K562 (cell line): ENCODE data around the gene DLGAP1. TPM values are rescaled to one million over a fixed set of nuclear protein-coding genes. Genes with fewer than 3 reads are reported as not detected.

Source experiments
- BACH1 ChIP-seq: fragments of 200-800 bp; sonication (Bioruptor generic); IDR thresholded peaks from 2 replicates; pipeline ENCODE4 v1.6.1; 2016; ENCODE audit warnings: missing genetic modification characterization, missing compliant biosample characterization
- CBFB ChIP-seq: sonication (generic); formaldehyde crosslinking; IDR thresholded peaks from 2 replicates; pipeline ENCODE4 v1.4.0; 2020; ENCODE audit warnings: mild to moderate bottlenecking, missing genetic modification reagents
- DMBX1 ChIP-seq: fragments of 250-450 bp; sonication (Bioruptor Pico); IDR thresholded peaks from 2 replicates; pipeline ENCODE4 v1.8.0; 2022; ENCODE audit warnings: inconsistent platforms, mild to moderate bottlenecking, moderate library complexity, borderline replicate concordance
- GTF2A2 ChIP-seq: IDR thresholded peaks from 2 replicates; pipeline ENCODE4 v1.6.1; 2016; ENCODE audit warnings: mild to moderate bottlenecking, missing genetic modification characterization, missing compliant biosample characterization
- HIVEP1 ChIP-seq: fragments of 250-450 bp; sonication (Bioruptor Pico); IDR thresholded peaks from 2 replicates; pipeline ENCODE4 v1.4.0; 2020; ENCODE audit warnings: mild to moderate bottlenecking
- JUN ChIP-seq, 2 experiments: sonication (generic) in 1 of 2; formaldehyde crosslinking in 1 of 2; IDR thresholded peaks; 2 replicates each; pipeline versions ENCODE4 v1.6.1 to v1.8.0; 2012 to 2022; ENCODE audit warnings: borderline replicate concordance in 2 of 2, mild to moderate bottlenecking in 2 of 2, improper control_type of control experiment in 1 of 2, low read depth in 1 of 2, low read length in 1 of 2, missing genetic modification reagents in 1 of 2
- MECOM ChIP-seq: fragments of 250-450 bp; sonication (Bioruptor Pico); IDR thresholded peaks from 2 replicates; pipeline ENCODE4 v1.8.0; 2022; ENCODE audit warnings: inconsistent platforms
- SMAD3 ChIP-seq: fragments of 450-650 bp; formaldehyde crosslinking; conservative IDR thresholded peaks from 2 replicates; pipeline ENCODE4 v1.4.0; 2020; ENCODE audit warnings: mild to moderate bottlenecking
- ZNF586 ChIP-seq: fragments of 450-650 bp; formaldehyde crosslinking; conservative IDR thresholded peaks from 2 replicates; pipeline ENCODE4 v1.4.0; 2020; ENCODE audit warnings: mild to moderate bottlenecking, moderate library complexity
- ZNF780A ChIP-seq: fragments of 250-450 bp; sonication (Bioruptor Pico); IDR thresholded peaks from 2 replicates; pipeline ENCODE4 v1.5.0; 2021; ENCODE audit warnings: mild to moderate bottlenecking
- polyA plus RNA-seq, 8 experiments: library from polyadenylated mRNA; depleted of rRNA in 4 of 8; stranded (reverse) in 5 of 8; unstranded in 3 of 8; fragments of >200 nt; fragmentation: Nextera tagmentation in 2 of 8; fragmentation: Illumina TruSeq in 1 of 8; extraction: Ambion mirVana in 2 of 8; extraction: Trizol in 1 of 8; gene quantifications; 2 replicates each; pipeline versions ENCODE4 v1.2.1 to v1.2.3, GENCODE V29; 2011 to 2014; ENCODE audit warnings: inconsistent platforms in 1 of 8, missing spikeins in 1 of 8
- total RNA-seq, 7 experiments: library from RNA; depleted of rRNA in 6 of 7; stranded (reverse); fragments of >200 nt in 6 of 7; fragmentation: Illumina TruSeq in 2 of 7; extraction: Trizol in 2 of 7; gene quantifications; 2 replicates each; pipeline versions ENCODE4 v1.2.1 to v1.2.3, GENCODE V29; 2011 to 2021; ENCODE audit warnings: low replicate concordance in 1 of 7
- TF ChIP-seq, protein P1 (sequence below): fragments of 250-450 bp; sonication (Bioruptor Pico); IDR thresholded peaks from 2 replicates; pipeline ENCODE4 v1.4.0; 2020
- TF ChIP-seq, protein P2 (sequence below): sonication (generic); formaldehyde crosslinking; IDR thresholded peaks from 2 replicates; pipeline ENCODE4 v1.5.0; 2020; ENCODE audit warnings: missing genetic modification reagents
- TF ChIP-seq, protein P3 (sequence below): fragments of 450-650 bp; formaldehyde crosslinking; IDR thresholded peaks from 2 replicates; pipeline ENCODE4 v1.4.0; 2020; ENCODE audit warnings: mild to moderate bottlenecking, moderate library complexity
- TF ChIP-seq, protein P4 (sequence below): sonication (generic); formaldehyde crosslinking; IDR thresholded peaks from 2 replicates; pipeline ENCODE4 v1.8.0; 2022; ENCODE audit warnings: missing genetic modification reagents, mild to moderate bottlenecking, borderline replicate concordance
- TF ChIP-seq, protein P5 (sequence below): sonication (generic); formaldehyde crosslinking; IDR thresholded peaks from 2 replicates; pipeline ENCODE4 v1.8.0; 2023; ENCODE audit warnings: mild to moderate bottlenecking, missing genetic modification reagents

Gene DLGAP1
- total and polyA plus RNA-seq, 9 of the 15 experiments (the other 6 are each of a cell fraction or from before 2014, with no cell fraction given) = 0.04 to 0.22 (median 0.08) TPM

DNA sequence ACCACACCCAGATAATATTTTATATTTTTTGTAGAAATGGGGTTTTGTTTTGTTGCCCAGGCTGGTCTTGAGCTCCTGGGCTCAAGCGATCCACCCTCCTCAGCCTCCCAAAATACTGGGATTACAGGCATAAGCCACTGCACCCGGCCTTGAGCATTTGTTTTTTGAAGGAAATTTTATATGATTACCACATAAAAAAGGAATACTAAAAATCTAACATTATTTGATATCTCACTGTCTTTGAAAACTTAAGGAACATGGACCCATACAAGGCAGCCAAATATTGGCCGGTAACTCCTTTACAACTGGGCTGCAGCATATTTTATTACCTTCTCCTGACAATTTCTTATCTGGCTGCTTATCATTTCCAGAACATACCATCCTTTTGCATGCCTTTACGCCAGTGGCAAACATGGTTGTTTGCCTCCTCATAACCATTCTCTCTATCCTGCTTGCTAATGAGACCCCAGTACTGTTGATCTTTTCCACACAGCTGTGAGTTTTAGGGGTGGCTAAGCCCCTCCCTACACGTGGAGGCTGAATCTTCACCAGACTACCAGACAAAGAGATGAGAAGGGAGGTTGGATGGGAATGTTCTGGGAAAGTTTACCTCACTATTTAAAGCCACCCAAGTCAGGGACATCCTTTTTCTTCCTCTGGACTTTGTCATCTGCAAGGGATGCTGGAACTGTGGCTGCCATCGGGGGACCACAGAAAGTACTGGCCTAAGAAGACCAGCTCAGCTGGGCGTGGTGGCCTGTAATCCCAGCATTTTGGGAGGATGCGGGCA, 847.6 kb downstream of the DLGAP1 start (continued):
- TF ChIP-seq SMAD3 (CRISPR knock-in tag) (peak; percentile 84), BACH1 (tag) (peak; percentile 53; the same call in 1 of the 2 replicates), DMBX1 (CRISPR knock-in tag) (peak; percentile 79), MECOM (CRISPR knock-in tag) (0 out of 2 replicates have a peak, but pooled peaks have one; percentile 38), ZNF780A (CRISPR knock-in tag) (peak; percentile 45; the same call in 1 of the 2 replicates), JUN (IDR thresholded peaks at IDR 0.05; ENCODE audit: borderline replicate concordance, low read depth, low read length) (no peak), JUN (CRISPR knock-in tag; IDR thresholded peaks at IDR 0.05; ENCODE audit: borderline replicate concordance) (no peak), CBFB (CRISPR knock-in tag) (peak; percentile 72; the same call in 1 of the 2 replicates), ZNF586 (CRISPR knock-in tag) (no peak), HIVEP1 (CRISPR knock-in tag) (0 out of 2 replicates have a peak, but pooled peaks have one; percentile 43), GTF2A2 (tag) (no peak)
- TF ChIP-seq, protein P1, sequence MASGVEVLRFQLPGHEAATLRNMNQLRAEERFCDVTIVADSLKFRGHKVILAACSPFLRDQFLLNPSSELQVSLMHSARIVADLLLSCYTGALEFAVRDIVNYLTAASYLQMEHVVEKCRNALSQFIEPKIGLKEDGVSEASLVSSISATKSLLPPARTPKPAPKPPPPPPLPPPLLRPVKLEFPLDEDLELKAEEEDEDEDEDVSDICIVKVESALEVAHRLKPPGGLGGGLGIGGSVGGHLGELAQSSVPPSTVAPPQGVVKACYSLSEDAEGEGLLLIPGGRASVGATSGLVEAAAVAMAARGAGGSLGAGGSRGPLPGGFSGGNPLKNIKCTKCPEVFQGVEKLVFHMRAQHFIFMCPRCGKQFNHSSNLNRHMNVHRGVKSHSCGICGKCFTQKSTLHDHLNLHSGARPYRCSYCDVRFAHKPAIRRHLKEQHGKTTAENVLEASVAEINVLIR (CRISPR knock-in tag) = 0 out of 2 replicates have a peak, but pooled peaks have one; percentile 29
- TF ChIP-seq, protein P2, sequence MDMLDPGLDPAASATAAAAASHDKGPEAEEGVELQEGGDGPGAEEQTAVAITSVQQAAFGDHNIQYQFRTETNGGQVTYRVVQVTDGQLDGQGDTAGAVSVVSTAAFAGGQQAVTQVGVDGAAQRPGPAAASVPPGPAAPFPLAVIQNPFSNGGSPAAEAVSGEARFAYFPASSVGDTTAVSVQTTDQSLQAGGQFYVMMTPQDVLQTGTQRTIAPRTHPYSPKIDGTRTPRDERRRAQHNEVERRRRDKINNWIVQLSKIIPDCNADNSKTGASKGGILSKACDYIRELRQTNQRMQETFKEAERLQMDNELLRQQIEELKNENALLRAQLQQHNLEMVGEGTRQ (CRISPR knock-in tag) = no peak
- TF ChIP-seq, protein P3, sequence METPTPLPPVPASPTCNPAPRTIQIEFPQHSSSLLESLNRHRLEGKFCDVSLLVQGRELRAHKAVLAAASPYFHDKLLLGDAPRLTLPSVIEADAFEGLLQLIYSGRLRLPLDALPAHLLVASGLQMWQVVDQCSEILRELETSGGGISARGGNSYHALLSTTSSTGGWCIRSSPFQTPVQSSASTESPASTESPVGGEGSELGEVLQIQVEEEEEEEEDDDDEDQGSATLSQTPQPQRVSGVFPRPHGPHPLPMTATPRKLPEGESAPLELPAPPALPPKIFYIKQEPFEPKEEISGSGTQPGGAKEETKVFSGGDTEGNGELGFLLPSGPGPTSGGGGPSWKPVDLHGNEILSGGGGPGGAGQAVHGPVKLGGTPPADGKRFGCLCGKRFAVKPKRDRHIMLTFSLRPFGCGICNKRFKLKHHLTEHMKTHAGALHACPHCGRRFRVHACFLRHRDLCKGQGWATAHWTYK (CRISPR knock-in tag) = peak; percentile 87
- TF ChIP-seq, protein P4, sequence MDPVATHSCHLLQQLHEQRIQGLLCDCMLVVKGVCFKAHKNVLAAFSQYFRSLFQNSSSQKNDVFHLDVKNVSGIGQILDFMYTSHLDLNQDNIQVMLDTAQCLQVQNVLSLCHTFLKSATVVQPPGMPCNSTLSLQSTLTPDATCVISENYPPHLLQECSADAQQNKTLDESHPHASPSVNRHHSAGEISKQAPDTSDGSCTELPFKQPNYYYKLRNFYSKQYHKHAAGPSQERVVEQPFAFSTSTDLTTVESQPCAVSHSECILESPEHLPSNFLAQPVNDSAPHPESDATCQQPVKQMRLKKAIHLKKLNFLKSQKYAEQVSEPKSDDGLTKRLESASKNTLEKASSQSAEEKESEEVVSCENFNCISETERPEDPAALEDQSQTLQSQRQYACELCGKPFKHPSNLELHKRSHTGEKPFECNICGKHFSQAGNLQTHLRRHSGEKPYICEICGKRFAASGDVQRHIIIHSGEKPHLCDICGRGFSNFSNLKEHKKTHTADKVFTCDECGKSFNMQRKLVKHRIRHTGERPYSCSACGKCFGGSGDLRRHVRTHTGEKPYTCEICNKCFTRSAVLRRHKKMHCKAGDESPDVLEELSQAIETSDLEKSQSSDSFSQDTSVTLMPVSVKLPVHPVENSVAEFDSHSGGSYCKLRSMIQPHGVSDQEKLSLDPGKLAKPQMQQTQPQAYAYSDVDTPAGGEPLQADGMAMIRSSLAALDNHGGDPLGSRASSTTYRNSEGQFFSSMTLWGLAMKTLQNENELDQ (CRISPR knock-in tag) = no peak
- TF ChIP-seq, protein P5, sequence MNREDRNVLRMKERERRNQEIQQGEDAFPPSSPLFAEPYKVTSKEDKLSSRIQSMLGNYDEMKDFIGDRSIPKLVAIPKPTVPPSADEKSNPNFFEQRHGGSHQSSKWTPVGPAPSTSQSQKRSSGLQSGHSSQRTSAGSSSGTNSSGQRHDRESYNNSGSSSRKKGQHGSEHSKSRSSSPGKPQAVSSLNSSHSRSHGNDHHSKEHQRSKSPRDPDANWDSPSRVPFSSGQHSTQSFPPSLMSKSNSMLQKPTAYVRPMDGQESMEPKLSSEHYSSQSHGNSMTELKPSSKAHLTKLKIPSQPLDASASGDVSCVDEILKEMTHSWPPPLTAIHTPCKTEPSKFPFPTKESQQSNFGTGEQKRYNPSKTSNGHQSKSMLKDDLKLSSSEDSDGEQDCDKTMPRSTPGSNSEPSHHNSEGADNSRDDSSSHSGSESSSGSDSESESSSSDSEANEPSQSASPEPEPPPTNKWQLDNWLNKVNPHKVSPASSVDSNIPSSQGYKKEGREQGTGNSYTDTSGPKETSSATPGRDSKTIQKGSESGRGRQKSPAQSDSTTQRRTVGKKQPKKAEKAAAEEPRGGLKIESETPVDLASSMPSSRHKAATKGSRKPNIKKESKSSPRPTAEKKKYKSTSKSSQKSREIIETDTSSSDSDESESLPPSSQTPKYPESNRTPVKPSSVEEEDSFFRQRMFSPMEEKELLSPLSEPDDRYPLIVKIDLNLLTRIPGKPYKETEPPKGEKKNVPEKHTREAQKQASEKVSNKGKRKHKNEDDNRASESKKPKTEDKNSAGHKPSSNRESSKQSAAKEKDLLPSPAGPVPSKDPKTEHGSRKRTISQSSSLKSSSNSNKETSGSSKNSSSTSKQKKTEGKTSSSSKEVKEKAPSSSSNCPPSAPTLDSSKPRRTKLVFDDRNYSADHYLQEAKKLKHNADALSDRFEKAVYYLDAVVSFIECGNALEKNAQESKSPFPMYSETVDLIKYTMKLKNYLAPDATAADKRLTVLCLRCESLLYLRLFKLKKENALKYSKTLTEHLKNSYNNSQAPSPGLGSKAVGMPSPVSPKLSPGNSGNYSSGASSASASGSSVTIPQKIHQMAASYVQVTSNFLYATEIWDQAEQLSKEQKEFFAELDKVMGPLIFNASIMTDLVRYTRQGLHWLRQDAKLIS (CRISPR knock-in tag) = no peak
